ENCODE measurements around the gene TRAF4.

The TRAF4 gene

DNA sequence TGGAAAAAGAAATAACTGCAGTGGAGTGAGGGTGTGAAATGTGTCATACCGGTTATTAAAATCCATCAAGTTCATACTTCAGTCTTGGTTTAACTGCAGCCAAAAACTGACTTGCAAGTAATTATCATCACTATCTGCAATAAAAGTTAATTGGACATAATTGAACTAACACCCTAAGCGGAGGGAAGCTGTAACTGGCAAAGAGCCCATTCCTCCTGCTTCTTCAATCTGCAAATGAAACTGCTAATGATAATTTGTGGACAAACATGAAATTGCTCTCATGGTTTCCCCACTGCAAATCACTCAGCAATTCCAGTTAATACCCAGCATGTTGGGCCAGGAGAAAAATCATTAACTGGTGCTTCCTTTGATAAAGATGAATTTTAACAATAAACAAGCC, 52.3 kb downstream of the TRAF4 start:
- DNase-seq: no peak
